IPS-NIHi11 (cell line): ENCODE data around the gene SERTAD3.

Experiments
- DNase-seq: peaks from one replicate; pipeline ENCODE4 v3.0.0; 2012; ENCODE audit warnings: mixed read lengths, low spot score

Gene SERTAD3

GRCh38 chr19:40424637-40425449, 19.3 kb downstream of the SERTAD3 start:
- no peak for DNase-seq

GRCh38 chr19:40423938-40424337, 20.2 kb downstream of the SERTAD3 start:
- DNase-seq = no peak

- DNase-seq = no peak
Observed at GRCh38 chr19:40422748-40423566, 21.2 kb downstream of the SERTAD3 start.

- no peak for DNase-seq
Observed at GRCh38 chr19:40421993-40422747, 22.0 kb downstream of the SERTAD3 start.

- DNase-seq = peak; percentile 88
Observed at GRCh38 chr19:40420766-40421765, 23.1 kb downstream of the SERTAD3 start.

GRCh38 chr19:40420451-40420765, 23.7 kb downstream of the SERTAD3 start:
- no peak for DNase-seq

- DNase-seq = no peak
Observed at GRCh38 chr19:40419780-40420179, 24.4 kb downstream of the SERTAD3 start.

- DNase-seq = no peak
Observed at GRCh38 chr19:40419066-40419612, 25.0 kb downstream of the SERTAD3 start.

GRCh38 chr19:40418040-40418439, 26.1 kb downstream of the SERTAD3 start:
- DNase-seq = no peak

- DNase-seq = no peak
Observed at GRCh38 chr19:40417643-40417981, 26.5 kb downstream of the SERTAD3 start.

- no peak for DNase-seq
Observed at GRCh38 chr19:40416918-40417642, 27.1 kb downstream of the SERTAD3 start.

- no peak for DNase-seq
Observed at GRCh38 chr19:40415768-40416167, 28.4 kb downstream of the SERTAD3 start.

- DNase-seq = no peak
Observed at GRCh38 chr19:40414542-40415535, 29.3 kb downstream of the SERTAD3 start.

- DNase-seq = peak; percentile 82
Observed at GRCh38 chr19:40413291-40413845, 30.8 kb downstream of the SERTAD3 start, which contains the start of gene PRX. Gene PRX (minus strand): TSS chr19:40413378. CDS start chr19:40407932, 5,446 bp downstream.

GRCh38 chr19:40412866-40413265, 31.3 kb downstream of the SERTAD3 start:
- DNase-seq = no peak

GRCh38 chr19:40411958-40412499, 32.1 kb downstream of the SERTAD3 start:
- DNase-seq = no peak

- DNase-seq = no peak
Observed at GRCh38 chr19:40411125-40411842, 32.9 kb downstream of the SERTAD3 start.

- no peak for DNase-seq
Observed at GRCh38 chr19:40410030-40410389, 34.1 kb downstream of the SERTAD3 start.
